NCI-H345 treated with DMSO at 0.1 percent for 48 hours (cell line): ENCODE results near the gene LAMA4.
"Not testable (repeated sequence)": the region's sequence is repeated elsewhere in the genome, so short reads cannot be mapped to it uniquely, and the experiment has no call there.

ENCODE experiments used
- DNase-seq: peaks from one replicate; lab custom pipeline; 2025; ENCODE audit not compliant: unreplicated experiment; lab: John Stamatoyannopoulos, UW

LAMA4 gene

DNA sequence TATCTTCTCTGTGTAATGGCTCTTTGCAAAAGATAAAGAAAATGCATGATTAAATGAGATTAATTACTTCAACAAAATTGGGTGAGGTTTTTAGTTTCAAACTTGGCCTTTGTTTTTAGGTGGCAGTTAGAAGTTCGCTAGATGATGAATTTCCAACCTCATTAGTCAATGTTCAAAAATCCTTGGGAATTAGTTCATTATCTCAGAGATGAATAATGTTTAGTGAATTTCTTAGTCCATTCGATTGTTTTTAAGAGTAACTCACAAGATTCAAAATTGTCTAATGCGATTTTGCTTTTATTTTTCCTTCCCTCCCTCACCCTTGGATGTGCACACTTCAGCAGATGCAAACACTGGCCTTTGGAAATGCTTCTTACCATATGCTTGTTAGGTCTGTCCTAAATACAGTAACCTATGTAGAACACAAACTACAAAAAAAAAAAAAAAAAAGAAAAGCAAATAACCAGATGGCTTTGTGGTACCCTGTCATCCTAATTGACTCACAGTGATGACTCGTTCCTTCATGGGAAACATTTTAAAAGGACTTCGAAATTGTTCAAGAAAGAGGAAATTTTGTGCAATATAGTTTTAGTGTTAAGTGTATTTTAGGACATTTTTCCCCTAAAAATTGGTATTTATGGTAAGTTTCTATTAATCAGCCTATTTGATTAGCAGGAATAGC, 100.3 kb downstream of the LAMA4 start:
- DNase-seq: no peak

DNA sequence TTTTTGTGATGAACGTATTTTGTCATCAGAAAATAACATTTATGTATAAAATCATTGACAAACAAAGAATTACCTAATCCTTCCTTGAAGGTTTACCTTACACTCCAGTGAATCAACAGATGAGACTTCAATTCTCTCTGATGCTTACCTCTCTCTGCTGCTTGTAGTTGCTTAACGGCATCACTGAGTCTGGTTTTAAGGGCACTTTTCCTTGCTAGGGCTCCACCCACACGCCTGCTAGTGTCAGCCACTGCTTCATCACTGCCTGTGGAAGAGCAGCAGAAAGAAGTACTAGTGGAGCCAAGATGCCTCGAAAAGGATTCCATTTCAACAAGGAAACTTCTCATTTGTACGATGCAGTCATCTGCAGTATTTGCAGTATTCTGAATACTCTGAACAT, 104.0 kb downstream of the LAMA4 start:
- no peak for DNase-seq

GRCh38 chr6:112149719-112150263, 104.6 kb downstream of the LAMA4 start:
- no peak for DNase-seq

GRCh38 chr6:112149236-112149635, 105.1 kb downstream of the LAMA4 start:
- no peak for DNase-seq

- no peak for DNase-seq
Observed at GRCh38 chr6:112148103-112148502, 106.3 kb downstream of the LAMA4 start.

DNA sequence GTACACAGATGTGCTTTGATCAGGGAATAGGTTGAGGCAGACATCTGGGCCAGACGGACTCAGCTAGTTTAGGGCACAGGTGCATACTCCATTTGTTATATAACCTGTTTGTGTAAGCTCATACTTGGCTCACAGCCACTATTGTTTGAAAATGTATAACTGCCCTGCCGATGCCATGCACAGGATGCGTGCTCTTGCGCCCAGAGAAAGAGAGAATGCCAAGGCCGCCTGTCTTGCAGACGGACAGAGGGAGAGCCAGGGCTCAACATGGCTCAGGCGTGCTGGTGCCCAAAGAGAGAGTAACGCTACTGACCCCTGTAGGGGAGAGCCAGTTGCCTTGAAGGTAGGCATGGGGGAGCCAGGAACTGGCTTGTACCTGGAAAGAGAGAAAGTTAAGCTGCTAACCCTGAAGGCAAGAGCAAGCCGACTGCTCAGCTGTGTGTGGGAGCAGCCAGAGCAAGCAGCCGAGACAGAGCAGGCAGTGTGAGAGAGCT, 109.2 kb downstream of the LAMA4 start:
- no peak for DNase-seq

- no peak for DNase-seq
Observed at GRCh38 chr6:112144145-112144926, 110.0 kb downstream of the LAMA4 start.

DNA sequence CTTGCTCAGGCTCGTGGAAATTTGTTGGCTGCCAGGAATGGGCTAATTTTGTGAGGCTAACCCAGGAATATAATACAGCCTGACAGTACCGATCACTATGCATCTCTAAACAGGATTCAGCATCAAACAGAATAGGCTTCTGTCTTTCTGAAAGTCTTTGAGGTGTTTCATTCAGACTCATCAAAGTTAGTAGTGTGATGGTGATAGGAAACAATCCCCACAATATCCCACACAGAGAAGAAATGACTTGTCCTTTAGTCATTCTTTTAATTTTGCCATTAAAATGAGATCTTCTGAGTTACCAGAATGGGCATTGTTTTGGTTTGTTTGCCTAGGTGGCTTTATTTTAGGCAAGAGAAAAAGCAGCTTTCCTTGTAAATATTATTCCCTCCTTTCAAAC, 112.7 kb downstream of the LAMA4 start:
- DNase-seq: no peak

- DNase-seq: no peak
Observed at GRCh38 chr6:112139052-112139451, 115.3 kb downstream of the LAMA4 start.

- DNase-seq: no peak
Observed at GRCh38 chr6:112130878-112131277, 123.5 kb downstream of the LAMA4 start.

GRCh38 chr6:112128208-112128607, 126.2 kb downstream of the LAMA4 start:
- no peak for DNase-seq

- no peak for DNase-seq
Observed at GRCh38 chr6:112123982-112124381, 130.4 kb downstream of the LAMA4 start.

- no peak for DNase-seq
Observed at GRCh38 chr6:112122756-112123155, 131.6 kb downstream of the LAMA4 start.

DNA sequence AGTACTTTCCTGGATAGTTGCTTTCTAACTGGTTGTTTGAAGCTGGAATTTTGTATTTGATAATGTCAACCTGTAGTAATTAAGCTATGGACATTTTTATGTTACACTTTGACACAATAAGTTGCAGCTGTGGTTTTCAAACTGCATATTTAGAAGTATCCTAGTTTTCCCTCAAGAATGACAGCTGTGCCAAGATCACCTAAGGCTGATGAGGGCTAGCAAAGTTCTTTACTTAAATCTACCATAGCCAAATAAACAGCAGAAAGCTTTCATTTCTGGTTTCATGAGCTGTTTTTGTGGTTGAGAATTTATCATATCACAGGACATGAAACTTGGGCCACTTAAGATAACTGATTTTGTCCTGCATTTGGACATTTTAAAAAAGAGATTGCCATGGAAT, 136.3 kb downstream of the LAMA4 start:
- DNase-seq: no peak

- no peak for DNase-seq
Observed at GRCh38 chr6:112117554-112117953, 136.8 kb downstream of the LAMA4 start.

GRCh38 chr6:112116221-112116620, 138.1 kb downstream of the LAMA4 start:
- no peak for DNase-seq

- no peak for DNase-seq
Observed at GRCh38 chr6:112114577-112115223, 139.7 kb downstream of the LAMA4 start.

GRCh38 chr6:112113918-112114317, 140.4 kb downstream of the LAMA4 start:
- DNase-seq: no peak

- no peak for DNase-seq
Observed at GRCh38 chr6:112113431-112113830, 140.9 kb downstream of the LAMA4 start.

DNA sequence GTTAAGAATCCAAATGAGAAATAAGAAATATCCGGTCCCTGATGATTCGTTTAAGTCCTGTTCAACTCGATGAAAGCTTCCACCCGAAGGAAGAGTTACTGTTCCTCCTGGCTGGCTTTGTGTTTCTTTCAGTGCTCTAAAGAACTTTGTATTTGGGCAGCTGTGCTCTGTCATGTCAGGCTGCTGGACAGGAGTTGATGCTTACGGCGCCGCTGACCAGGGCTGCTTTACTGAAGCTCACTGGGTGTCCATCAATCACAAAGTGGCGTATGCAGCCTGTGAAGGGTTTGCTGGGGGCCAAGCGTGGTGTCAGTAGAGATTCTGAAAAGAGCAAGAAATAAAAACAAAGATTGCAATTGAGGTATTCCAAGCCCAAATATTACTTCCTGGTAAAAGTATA, 145.1 kb downstream of the LAMA4 start:
- no peak for DNase-seq

DNA sequence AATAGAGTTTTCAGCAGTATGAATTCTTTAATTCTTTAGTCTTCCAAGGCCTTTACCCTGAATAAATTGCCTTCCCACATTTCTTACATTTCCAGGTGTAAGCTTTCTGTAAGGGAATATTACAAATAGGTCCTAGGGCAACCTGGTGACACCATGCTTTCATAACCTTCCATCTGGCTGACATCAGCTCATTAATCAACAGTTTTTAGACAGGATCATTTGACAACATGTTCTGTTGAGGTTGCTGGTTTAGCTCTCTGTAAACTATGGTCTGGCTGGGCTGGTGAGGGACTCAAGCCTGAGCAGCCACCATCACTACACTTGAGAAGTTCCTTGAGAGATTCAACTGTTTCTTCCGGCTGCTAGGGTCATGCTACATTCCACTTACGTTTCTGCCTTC, 147.8 kb downstream of the LAMA4 start:
- no peak for DNase-seq

GRCh38 chr6:112106026-112106425, 148.3 kb downstream of the LAMA4 start:
- DNase-seq: not testable (repeated sequence)
